HG03432 (cell line): Measurements from ENCODE around the gene LAMB2.

Experiments used
- ATAC-seq: cut with Tn5 transposase; IDR thresholded peaks from one replicate; pipeline ENCODE4 v1.9.1; 2021; ENCODE audit warnings: mild to moderate bottlenecking, moderate library complexity; ENCODE audit not compliant: unreplicated experiment

The LAMB2 gene

GRCh38 chr3:49161808-49162530, 29.1 kb upstream of the LAMB2 start:
- ATAC-seq = no peak

DNA sequence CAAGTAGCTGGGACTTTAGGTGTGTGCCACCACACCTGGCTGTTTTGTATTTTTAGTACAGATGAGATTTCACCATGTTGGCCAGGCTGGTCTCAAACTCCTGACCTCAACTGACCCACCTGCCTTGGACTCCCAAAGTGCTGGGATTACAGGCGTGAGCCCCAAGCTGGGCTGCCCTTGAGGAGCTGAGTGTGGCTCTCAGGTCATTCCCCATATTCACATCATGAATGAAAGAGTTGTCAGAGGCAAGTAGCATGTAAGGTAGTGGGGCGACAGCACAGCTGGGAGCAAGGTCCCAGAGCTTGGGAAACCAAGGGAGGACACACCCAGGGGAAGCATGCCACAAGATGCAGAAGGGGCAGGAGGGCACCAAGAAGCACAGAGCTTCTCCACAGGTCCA, 28.3 kb upstream of the LAMB2 start:
- ATAC-seq = no peak

DNA sequence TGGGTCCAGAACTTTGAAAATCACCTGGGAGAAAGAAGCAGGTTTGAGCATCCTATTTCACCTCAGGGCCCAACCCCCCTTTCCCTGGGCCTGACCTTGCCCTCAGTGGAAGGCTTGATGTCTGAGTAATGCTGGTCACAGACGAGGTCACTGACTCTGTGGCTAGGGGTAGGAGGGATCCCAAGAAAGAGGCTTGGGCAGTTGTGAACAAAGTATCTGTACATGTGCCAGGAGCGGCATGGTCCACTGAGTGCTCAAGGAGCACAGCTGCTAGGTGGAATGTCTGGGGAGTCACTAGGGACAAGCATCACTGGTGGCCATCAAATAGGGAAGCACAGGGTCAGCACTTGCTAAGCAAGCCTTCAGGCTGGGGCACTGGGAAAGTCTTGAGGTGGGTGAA, 25.9 kb upstream of the LAMB2 start:
- ATAC-seq = no peak

DNA sequence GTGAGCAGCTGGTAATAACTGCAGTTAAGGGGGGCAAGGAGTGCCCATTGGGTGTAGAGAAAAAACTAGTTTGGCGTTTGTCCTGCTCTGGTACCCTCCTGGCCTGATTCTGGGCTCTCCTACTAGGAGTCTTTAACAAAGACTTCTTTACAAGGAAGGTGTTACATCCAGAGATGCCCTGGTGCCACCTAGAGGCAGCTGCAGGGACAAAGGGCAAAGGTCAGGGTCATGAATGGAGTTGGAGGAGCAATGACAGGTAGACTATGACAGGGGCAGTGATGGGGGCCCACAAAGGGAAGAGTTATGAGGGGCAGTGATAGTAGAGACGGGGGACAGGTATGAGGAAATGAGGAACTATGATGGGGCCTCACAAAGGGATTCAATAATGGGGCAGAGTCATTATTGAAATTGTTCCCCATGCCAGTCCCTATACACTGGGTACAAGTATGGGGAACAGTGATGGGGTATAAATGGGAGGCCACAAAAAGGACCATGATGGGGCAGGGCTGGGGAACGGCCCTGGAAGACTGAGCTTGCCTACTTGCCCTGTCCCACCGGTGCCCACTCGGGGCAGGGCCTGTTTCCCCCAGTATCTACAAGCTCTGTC, 25.4 kb upstream of the LAMB2 start:
- no peak for ATAC-seq

GRCh38 chr3:49157289-49157688, 24.4 kb upstream of the LAMB2 start:
- no peak for ATAC-seq

DNA sequence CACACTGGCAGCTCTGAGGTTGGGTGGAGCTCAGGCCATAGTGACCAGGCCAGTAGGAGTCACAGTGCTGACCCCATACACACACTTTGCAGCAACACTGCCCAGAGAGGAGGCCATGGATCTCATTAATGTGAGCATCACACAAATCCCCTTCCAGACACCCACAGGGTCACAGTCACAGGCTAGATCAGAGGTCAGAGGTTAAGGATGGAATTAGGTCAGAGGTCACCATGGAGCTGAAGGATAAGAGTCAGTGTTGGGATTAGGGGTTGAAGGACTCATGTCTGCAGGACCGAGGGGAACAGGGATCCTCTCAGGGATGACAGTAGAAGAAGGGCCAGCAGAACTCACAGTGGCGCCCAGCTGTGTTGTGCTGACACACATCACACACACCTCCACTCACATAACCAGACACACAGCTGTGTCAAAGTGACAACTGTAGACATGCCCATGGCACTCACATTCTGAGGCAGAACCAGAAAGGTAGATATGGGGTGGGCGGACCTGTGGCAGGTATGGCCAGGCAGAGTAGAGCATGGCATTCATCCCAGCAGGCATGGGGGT, 20.6 kb upstream of the LAMB2 start:
- no peak for ATAC-seq

DNA sequence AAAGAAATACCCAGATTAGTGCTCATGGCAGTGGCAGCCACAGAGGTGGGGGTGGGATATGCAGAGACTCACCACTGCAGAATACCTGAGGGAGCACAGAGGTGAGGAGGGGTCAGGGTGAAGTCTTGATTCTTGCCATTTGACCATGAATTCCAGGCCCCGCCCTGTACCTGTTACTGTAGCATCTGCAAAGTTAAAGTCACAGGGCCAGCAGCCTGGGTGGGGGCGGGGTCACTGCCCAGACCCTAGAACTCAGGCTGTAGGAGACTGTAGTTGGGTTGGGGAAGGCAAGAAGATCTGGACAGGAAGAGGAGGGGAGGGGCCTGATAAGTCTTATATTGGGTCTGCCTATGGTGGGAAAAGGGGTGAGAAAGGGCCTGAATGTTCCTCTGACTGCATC, 18.8 kb upstream of the LAMB2 start:
- ATAC-seq = no peak

GRCh38 chr3:49148159-49148558, 15.3 kb upstream of the LAMB2 start:
- no peak for ATAC-seq

DNA sequence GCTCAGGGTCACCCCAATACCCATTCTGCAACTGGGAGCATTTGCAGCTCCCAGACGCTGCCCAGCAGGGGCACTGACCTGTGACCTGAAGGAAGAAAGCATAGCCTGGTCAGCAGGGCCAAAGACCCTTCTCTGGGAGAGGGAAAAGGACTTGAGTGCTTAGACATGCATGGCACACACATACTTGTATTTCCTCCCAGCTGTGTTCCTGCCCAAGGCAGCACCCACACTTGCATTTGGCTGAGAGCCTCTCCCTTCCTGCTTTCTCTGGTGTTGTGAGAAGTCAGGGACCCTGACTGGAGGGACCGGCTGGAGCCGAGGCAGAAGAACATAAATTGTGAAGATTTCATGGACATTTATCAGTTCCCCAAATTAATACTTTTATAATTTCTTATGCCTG, 7.2 kb upstream of the LAMB2 start:
- ATAC-seq = no peak

DNA sequence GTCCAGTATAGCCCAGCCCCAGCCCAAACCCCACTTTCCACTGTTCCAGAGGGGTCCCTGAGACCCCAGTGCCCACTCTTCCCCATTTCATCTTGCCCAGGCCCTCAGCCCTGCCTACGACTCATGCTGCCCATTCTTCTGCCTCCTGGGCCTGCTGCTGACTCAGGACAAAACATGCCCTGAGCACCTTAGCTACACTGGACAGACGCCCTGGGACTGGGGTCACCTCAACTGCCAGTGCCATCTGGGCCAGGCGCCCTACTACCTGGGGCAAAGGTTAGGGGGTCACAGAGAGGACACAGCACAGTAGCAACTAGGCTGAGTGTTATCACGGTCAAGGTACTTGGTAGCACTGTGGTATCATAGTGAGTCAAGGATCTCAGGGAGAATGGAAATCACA, 2.6 kb upstream of the LAMB2 start:
- no peak for ATAC-seq

DNA sequence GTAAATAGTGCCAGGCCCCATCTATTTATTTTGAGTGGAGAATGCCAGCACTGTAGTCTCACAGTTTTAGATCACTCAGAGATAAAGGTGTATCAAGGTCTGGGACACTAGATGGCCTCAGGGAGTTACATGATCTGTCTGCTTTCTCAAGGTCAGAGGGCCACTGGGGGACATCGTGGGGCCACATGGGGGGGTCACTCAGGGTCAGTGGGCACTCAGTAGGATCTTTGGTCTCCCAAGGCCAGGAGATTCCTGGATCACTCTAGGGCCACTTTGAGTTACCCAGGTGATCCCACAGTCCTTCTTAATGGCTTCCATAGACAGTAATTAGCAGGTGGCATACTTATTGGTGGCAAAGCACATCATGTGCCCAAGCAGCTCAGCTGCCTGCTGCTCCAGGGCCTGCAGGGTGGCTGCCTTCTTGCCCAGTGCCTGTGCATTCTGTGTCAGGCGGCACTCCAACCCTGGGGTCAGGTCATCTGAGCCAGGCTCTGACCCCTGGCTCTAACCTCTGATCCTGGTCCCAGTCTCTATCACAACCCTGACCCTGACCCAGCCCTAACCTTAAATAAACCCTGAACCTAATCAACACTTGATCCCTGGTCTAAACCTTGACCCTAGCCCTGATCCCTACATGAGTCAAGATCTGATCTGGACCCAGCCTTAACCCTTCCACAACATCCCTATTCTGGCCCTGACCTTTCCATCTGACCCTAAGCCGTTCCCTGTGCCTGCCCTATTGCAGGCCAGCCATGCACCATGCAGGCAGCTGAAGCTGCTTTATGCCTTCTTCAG, 1.8 kb upstream of the LAMB2 start:
- ATAC-seq = no peak

- no peak for ATAC-seq
Measured at GRCh38 chr3:49133226-49133951, 539 bp upstream of the LAMB2 start.

- ATAC-seq = no peak
Measured at GRCh38 chr3:49132073-49132436, 795 bp downstream of the LAMB2 start.

- ATAC-seq = no peak
Measured at GRCh38 chr3:49131576-49131975, 1.3 kb downstream of the LAMB2 start.

DNA sequence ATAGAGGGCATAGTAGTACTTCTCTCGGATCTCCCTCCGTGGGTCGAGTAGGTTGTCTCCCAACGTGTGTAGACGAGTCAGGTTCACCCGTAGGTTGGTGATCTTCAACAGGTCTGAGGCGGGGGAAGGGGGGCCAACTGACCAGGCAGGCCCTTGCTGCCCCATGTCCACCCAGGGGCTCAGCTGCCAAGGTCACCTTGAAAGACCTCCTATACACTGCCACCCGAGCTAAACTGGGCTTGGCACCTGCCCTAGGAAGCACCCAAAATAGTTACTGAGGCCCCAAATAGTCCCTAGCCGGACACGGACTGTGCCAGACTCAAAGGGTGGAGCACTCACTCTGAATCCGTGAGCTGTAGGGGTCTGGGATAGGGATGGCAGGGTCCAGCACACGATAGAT, 1.8 kb downstream of the LAMB2 start:
- ATAC-seq = no peak

- no peak for ATAC-seq
Measured at GRCh38 chr3:49124991-49125670, 7.7 kb downstream of the LAMB2 start.

GRCh38 chr3:49124203-49124602, 8.6 kb downstream of the LAMB2 start:
- ATAC-seq = no peak

DNA sequence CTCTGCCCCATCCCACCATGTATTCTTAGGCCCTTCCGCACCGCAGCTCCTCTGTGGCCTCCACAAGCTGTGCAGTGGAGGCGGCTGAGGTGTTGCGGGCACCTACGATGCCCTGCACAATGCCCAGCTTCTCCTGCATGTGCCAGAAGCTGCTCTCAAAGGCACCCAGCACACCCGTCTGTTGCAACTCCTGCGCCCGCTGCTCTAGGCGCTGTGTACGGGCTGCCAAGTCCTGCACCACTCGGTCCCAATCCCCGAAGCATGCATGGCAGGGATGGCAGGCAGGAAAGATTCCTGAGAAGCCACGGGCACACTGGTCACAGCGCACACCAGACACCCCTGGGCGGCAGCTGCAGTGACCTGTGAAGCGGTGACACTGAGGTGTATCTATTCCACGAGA, 9.2 kb downstream of the LAMB2 start:
- no peak for ATAC-seq

GRCh38 chr3:49122886-49123545, 9.8 kb downstream of the LAMB2 start:
- no peak for ATAC-seq

- ATAC-seq = no peak
Measured at GRCh38 chr3:49122451-49122850, 10.4 kb downstream of the LAMB2 start.
